VCaP (cell line): ENCODE data around the gene HACE1.

ENCODE experiments used
- H3K27ac ChIP-seq: fragments of 450-650 bp; 2 replicates; pipeline ENCODE4 v1.5.1; 2017
- TF ChIP-seq, protein P1 (sequence below): fragments of 450-650 bp; conservative IDR thresholded peaks from 2 replicates; pipeline ENCODE4 v1.5.1; 2017; ENCODE audit warnings: mild to moderate bottlenecking, moderate library complexity

HACE1 gene

DNA sequence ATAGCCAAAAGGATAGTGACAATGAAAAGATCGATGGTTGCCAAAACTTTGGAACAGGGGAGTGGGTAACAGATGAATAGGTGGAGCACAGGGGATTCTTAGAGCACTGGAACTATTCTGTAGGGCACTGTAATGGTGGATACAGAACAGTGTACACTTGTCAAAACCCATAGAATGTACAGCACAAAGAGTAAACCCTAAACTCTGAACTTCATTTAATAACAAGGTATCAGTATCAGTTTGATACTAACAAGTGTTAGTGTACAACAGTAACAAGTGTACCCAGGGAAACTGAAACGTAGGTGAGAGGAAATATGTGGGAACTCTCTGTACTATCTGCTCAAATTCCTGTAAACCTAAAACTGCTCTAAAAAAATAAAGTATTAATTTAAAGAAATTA lies 179.2 kb downstream of the HACE1 start:
- TF ChIP-seq, protein P1, sequence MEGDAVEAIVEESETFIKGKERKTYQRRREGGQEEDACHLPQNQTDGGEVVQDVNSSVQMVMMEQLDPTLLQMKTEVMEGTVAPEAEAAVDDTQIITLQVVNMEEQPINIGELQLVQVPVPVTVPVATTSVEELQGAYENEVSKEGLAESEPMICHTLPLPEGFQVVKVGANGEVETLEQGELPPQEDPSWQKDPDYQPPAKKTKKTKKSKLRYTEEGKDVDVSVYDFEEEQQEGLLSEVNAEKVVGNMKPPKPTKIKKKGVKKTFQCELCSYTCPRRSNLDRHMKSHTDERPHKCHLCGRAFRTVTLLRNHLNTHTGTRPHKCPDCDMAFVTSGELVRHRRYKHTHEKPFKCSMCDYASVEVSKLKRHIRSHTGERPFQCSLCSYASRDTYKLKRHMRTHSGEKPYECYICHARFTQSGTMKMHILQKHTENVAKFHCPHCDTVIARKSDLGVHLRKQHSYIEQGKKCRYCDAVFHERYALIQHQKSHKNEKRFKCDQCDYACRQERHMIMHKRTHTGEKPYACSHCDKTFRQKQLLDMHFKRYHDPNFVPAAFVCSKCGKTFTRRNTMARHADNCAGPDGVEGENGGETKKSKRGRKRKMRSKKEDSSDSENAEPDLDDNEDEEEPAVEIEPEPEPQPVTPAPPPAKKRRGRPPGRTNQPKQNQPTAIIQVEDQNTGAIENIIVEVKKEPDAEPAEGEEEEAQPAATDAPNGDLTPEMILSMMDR: no peak
- 0 out of 2 replicates have a peak overlapping the region, but pooled peaks have one; percentile 17 for H3K27ac ChIP-seq

DNA sequence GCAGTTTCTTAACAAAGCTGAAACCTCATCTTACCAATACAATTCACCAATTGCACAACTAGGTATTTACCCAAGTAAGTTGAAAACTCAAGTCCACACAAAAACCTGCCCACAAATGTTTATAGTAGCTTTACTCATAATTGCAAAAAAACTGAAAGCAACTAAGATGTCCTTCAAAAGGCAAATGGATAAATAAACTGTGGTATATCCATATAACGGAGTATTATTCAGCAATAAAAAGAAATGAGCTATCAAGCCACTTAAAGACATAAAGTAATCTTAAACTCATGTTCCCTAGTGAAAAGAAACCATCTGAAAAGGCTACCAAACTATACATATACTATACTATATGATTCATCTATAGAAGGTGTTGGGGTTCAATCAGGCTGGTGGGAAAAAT lies 179.7 kb downstream of the HACE1 start:
- no peak overlapping the region for H3K27ac ChIP-seq
- TF ChIP-seq, protein P1: no peak
